ENCODE measurements around the gene SYTL5.

SYTL5 gene

DNA sequence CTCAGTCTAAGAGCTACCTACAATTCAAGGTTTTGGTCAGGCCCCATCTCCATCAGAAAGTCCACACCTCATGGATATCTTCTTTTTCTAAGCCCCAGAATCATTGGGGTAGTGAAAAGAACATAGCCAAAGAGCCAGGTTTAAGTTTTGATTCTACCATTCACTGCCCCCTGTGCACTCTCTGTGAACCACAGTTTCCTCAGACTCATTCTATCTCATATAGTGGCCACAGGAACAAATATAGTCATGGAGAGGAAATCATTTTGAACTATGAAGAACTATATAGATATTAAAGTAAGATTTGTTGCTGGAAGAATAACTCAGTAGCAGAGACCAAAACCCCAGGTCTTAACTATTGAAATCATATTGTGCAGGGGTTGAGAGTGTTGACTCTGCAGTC is 3.3 kb downstream of the SYTL5 start:
- Histone ChIP-seq H3K27ac (no peak overlapping the region), H3K4me3 (no peak overlapping the region)

GRCh38 chrX:38018766-38019425 is 12.5 kb downstream of the SYTL5 start:
- no peak overlapping the region for H3K27ac ChIP-seq
- no peak overlapping the region for H3K4me3 ChIP-seq

- no peak overlapping the region for H3K4me3 ChIP-seq
These were observed 21.9 kb downstream of the SYTL5 start for GRCh38 chrX:38028300-38028699.

DNA sequence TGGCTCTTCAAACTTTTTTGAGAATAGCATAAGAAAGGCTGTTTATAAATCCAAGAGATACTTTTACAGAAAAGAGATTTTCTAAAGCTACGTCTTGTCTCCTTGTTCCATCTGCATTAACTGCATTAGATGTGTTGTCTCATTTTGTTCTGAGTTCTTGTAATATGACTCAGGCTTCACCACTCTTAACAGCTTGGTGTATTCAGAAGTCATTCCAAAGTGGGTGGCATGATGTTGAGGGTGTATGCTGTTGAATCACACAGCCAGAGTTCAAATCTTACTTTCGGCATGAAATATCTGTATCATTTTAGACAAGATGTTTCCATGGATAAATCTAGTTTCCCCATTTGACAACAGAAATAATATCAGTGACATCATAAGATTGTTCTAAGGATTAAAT is 30.1 kb downstream of the SYTL5 start:
- no peak overlapping the region for H3K27ac ChIP-seq

More at GRCh38 chrX:38028300-38028699, 21.9 kb downstream of the SYTL5 start:
- H3K27ac ChIP-seq = no peak overlapping the region

DNA sequence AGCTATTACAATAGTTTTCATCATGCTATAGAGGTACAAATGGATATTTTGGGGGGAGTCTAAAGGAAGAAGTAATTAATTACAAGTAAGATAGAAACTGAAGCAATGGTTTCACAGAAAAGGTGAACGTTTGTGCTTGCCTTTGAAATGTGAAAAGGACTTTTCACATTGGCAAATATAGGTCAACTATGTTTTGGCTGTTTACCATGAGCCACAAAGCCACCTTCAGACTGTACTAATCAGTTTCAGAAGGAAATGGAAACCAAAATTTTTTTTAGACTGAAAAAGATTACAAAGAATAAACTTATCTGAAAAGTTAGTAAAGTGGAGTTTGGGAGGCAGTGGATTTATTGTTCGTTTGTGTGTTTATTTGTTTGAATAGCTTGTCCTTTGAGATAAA is 32.1 kb downstream of the SYTL5 start:
- no peak overlapping the region for H3K4me3 ChIP-seq

More for the DNA sequence above, 30.1 kb downstream of the SYTL5 start:
- no peak overlapping the region for H3K4me3 ChIP-seq

GRCh38 chrX:38041237-38041636 is 34.9 kb downstream of the SYTL5 start:
- no peak overlapping the region for H3K4me3 ChIP-seq
- H3K27ac ChIP-seq = no peak overlapping the region

More for the DNA sequence above, 32.1 kb downstream of the SYTL5 start:
- no peak overlapping the region for H3K27ac ChIP-seq

DNA sequence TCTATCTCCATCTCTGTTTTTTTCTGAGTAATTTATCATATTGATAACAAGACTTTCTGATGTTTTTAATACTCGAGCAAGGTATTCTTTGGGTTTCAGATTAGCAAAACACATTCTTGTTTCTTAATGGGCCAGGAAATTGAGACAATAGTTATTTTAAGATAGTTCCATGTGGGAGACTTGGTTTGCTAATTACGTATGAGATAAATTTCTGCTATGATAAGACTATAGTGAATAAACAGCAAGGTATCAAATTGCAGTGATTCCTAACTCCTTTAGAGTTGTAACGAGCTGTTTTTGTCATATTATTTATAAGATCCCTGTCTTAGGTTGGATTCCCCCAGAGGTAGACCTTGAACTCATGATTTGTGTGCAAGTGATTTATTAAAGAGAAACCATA is 38.3 kb downstream of the SYTL5 start:
- H3K4me3 ChIP-seq = no peak overlapping the region
- H3K27ac ChIP-seq = no peak overlapping the region

DNA sequence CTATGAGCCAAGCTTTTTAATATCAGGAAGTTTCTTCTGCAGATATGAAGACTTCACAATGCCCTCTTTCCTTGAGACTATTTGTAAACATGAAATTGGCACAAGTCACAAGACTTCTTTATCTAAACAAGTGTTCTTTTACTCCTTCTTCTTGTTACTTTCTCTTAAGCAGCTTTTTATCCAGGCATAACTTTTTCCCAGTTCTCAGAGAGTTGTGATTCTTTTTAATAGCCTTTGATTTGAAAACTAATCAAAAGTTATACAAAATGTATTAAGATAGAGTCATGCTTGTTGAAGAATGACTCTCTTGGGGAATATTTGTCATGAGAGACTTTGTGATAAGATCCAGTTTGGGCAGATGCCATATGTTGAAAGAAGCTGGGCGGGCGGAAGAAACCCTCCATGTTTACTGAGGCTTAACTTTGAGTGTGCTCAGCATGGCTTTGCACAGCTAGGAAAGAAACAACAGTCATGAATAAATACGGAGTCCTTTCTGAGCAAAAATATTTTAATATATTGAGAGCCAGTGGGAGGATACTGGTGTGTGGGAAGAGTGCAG is 39.3 kb downstream of the SYTL5 start:
- H3K27ac ChIP-seq = no peak overlapping the region
- H3K4me3 ChIP-seq = no peak overlapping the region

- Histone ChIP-seq H3K27ac (no peak overlapping the region), H3K4me3 (no peak overlapping the region)
These were observed 42.5 kb downstream of the SYTL5 start for GRCh38 chrX:38048886-38049285.

GRCh38 chrX:38050806-38051205 is 44.5 kb downstream of the SYTL5 start:
- Histone ChIP-seq H3K4me3 (no peak overlapping the region), H3K27ac (no peak overlapping the region)

- no peak overlapping the region for H3K27ac ChIP-seq
- no peak overlapping the region for H3K4me3 ChIP-seq
These were observed 45.7 kb downstream of the SYTL5 start for GRCh38 chrX:38052096-38052495.

- Histone ChIP-seq H3K27ac (no peak overlapping the region), H3K4me3 (no peak overlapping the region)
These were observed 49.0 kb downstream of the SYTL5 start for GRCh38 chrX:38055170-38055847.

GRCh38 chrX:38060331-38060878 is 54.1 kb downstream of the SYTL5 start:
- Histone ChIP-seq H3K27ac (no peak overlapping the region), H3K4me3 (no peak overlapping the region)

DNA sequence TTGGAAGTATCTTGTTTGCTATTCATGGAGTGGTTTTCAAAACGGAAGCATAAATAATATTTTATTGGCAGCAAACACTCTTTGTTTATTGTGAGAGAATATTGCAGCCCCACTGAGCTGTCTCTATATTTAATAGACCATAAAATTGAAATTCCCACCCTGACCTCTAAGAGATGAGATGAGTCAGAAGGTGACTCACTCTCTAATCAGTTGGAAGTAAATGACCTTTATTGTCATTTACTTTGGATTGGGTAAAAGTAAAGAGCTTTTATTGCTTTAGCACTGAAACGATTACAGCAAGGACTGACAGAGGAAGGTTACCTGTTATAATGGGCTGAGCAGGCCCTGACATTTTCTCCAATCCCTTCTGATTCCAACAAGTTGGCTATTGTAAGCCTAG is 55.0 kb downstream of the SYTL5 start:
- Histone ChIP-seq H3K4me3 (no peak overlapping the region), H3K27ac (no peak overlapping the region)

- no peak overlapping the region for H3K4me3 ChIP-seq
- H3K27ac ChIP-seq = no peak overlapping the region
These were observed 60.6 kb downstream of the SYTL5 start for GRCh38 chrX:38066934-38067333.

DNA sequence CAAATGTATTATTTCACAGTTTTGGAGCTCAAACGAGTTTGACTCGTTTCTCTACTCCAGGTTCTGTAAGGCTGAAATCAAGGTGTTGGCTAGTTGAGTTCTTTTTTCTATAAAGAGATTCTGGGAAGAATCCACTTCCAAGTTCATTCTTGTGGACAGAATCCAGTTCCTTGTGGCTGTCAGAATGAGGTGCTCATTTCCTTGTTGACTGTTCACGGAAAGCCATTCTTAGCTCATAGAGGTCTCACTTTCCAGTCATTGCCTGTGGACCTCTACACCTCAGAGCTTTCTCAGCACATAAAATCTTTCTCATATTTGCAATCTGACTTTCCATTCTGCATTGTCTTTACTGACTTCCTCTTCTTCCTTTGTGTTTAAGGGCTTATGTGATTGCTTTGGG is 62.9 kb downstream of the SYTL5 start:
- no peak overlapping the region for H3K4me3 ChIP-seq

GRCh38 chrX:38069991-38070390 is 63.6 kb downstream of the SYTL5 start:
- H3K4me3 ChIP-seq = no peak overlapping the region
- no peak overlapping the region for H3K27ac ChIP-seq

More for the DNA sequence above, 62.9 kb downstream of the SYTL5 start:
- H3K27ac ChIP-seq = no peak overlapping the region

- Histone ChIP-seq H3K4me3 (no peak overlapping the region), H3K27ac (no peak overlapping the region)
These were observed 73.1 kb downstream of the SYTL5 start for GRCh38 chrX:38079463-38079862.

- Histone ChIP-seq H3K27ac (no peak overlapping the region), H3K4me3 (no peak overlapping the region)
These were observed 74.5 kb downstream of the SYTL5 start for GRCh38 chrX:38080808-38081207.

- no peak overlapping the region for H3K27ac ChIP-seq
- H3K4me3 ChIP-seq = no peak overlapping the region
These were observed 75.6 kb downstream of the SYTL5 start for GRCh38 chrX:38081909-38082308.

DNA sequence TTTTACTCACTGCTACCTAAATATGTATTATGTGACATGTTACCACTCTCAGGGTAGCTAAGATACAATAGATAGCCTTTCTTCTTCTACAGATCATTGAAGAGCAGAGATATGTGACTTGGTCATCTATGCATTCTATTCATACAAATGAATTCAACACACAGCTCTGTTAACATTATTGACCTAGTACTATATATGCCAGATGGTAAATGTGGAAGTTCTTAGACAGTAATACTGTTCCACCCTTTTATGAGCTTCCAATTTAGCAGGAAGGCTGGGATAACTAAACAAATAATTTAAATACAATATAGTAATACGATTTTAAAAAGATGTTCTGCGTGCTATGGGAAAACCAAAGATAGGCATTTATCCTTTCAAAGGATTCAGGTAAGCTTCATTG is 76.0 kb downstream of the SYTL5 start:
- Histone ChIP-seq H3K27ac (no peak overlapping the region), H3K4me3 (no peak overlapping the region)
